Purkinje cell (primary cell): ENCODE data around the gene LAMTOR2. TPM values are rescaled to one million over a fixed set of nuclear protein-coding genes. Genes with fewer than 3 reads are reported as not detected.

ENCODE experiments used
- polyA plus RNA-seq: library from polyadenylated mRNA; unstranded; fragments of >200 nt; fragmentation: Nextera tagmentation; gene quantifications from 2 replicates; pipeline ENCODE4 v1.2.1, GENCODE V29; 2014

Gene LAMTOR2
- polyA plus RNA-seq, result 251 and 289 TPM in 2 replicates

DNA sequence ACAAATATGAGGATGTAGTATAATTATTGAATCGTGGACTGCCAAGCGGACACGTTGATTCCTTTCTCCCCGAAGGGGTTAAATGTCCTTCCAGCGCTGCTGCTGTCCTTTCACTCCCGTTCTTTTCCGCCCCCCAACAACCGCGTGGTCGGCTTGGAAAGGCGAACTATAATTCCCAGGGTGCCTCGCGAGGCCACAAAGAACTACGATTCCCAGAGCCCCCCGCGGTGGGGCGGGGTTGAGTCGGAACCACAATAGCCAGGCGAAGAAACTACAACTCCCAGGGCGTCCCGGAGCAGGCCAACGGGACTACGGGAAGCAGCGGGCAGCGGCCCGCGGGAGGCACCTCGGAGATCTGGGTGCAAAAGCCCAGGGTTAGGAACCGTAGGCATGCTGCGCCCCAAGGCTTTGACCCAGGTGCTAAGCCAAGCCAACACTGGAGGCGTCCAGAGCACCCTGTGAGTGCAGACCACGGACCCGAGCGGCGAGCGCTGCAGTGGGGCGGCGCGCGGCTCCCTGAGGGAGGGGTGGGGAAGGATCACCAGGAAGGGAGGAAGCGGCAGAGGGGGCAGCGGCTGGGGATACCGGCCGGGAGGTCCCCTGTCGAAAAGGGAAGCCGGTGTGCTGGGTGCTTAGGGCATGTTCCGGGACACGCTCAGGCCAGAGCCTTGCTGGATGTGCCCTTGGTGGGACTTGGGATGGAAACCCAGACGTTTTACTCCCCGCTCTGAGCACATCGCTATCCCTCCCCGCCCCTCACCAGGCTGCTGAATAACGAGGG lies at the start of gene LAMTOR2:
Gene LAMTOR2, plus strand, starts transcription at position 283 of the 781 bp plus-strand sequence. Its CDS starts 108 bp downstream, at position 391.

DNA sequence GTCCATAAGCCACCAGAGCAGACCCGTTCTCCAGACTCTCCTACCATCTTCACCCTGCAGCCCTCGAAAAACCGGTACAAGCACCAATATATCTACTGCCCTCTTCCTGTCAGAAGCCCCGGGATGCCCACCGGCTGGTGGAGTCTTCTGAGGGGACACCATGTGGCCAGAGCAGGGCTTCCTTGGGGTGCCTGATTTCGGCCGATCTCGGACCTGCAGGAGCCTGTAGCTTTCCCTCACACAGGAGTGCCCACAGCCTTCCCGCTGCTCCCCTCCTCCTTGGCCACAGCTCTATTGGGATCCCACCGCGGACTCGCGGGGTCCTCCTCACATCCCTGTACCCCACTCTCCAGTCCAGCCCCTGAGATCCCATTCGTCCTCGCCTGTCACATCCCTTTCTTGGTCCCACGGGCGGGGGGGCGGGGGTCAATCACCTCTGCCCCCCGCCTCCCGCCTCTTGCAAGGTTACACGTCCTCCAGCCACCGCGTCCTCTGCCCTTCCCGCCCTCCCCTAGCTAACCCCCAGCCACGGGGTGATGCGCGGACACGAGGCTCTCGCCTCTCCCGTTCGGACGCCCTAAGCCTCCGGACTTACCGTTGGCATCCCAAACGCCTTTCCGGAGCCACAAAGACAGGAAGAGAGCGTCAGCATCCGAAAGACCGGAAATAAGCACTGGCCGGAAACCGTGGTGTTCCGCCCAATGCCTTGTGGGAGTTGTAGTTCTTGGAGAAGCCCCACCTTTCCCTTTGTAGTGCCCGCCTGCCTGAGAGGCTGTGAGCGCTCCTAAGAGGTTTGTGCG lies 34.1 kb upstream of the LAMTOR2 start, which contains the start of gene SSR2:
Gene SSR2, minus strand, starts transcription at position 659 of the 800 bp plus-strand sequence. CDS start 784 bp downstream, outside the sequence.

DNA sequence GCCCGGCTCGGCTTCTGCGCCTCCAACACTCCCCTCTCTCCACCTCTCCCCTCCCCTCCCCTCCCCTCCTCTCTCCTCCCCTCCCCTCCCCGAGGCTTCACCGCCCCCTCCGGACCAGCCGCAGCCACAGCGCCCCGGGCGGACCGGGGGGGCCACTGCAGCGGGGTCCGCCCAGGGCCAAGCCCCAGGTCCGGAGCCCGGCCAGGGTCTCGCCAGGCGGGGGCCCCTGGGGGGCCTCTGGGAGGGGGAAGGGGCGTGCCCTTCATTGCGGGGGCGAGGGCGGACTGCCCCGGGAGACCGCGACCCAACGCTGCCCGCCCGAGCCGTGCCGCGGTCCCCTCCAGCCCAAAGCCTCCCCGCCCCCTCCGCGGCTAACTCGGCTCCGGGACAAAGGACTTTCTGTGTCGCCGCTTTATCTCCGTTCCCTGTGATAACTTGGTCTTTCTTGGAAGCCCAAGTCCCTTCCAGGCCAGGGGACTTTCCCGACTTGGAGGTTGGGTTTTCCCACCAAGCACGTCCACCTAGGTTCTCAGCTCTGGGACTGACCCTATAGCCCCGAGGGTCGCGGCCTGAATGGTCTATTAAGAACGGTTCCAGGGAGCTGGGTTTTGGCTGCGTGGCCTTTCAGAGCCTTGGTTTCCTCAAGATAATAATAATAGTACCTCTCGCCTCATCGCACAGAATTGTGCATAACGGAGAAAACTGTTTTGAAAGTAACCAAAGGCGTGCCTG lies 648 bp upstream of the LAMTOR2 start, which contains the start of gene UBQLN4:
Gene UBQLN4, minus strand, starts transcription at position 31 of the 732 bp plus-strand sequence. CDS start 97 bp downstream, outside the sequence.

DNA sequence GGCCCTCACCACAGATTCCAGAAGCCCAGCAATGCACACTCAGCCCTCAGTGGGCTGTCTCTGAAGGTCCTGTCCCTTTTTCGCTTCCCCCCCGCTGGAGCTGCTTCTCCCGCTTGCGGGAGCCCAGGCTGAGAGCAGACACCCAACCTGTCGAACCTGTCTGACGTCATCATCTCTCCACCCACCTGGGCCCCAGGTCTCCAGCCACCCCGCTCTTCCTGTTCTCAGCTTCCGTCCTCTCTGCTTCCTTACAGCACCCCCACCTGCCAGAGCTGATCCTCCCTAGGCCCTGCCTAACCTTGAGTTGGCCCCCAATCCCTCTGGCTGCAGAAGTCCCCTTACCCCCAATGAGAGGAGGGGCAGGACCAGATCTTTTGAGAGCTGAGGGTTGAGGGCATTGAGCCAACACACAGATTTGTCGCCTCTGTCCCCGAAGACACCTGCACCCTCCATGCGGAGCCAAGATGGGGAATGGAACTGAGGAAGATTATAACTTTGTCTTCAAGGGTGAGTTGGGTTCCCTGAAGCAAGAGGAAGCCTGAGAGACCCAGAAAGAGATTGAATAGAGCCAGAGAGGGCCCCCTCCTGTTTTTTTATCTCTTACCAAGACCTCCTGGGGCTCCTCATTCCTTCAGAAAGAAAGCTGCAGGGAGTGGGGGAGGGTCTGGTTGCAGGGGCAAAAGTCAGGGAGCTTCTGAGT lies 6.5 kb downstream of the LAMTOR2 start, which contains the start of gene RAB25:
Gene RAB25, plus strand, starts transcription at position 224 of the 700 bp plus-strand sequence. Its CDS starts 241 bp downstream, at position 465.

DNA sequence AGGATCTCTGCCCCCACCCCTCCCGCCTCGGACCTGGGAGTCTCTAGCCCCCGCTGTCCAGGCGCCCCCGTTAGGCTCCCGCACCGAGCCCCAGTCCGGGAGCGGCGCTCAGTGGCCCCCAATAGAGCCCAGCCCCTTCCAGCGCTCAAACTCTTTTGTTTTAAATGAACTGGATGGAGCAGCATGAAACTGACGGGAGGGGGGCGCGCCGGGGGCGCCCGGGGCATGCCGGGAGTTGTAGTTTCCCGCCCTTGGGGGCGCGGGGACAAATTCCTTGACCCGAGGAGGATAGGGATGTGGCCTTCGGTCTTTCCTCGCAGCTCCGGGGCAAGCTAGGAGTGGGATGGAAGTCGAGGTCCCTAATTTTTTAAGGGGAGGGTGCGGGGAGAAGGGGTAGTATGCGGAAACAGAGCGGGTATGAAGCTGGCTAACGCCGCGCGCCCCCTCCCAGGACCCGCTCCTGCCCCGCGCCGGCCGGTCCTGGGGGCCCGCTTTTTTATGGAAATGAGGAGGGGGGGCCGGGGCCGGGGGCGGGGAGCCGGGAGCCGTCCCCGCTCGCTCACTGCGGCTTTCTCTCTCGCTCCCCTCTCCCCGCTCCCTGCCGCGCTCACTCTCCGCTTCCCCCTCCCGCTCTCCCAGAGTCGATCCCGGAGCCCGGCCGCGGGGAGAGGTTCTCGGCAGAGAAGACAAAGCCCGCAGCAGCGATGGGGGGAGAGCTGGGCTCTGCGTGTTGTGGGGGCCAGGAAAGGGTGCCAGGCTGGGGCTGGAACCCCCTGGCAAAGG lies 27.9 kb downstream of the LAMTOR2 start, which contains the start of gene MEX3A:
Gene MEX3A, minus strand, starts transcription at position 157 of the 783 bp plus-strand sequence. CDS start 467 bp downstream, outside the sequence.

Other genes starting within 250 kb of the LAMTOR2 start
- 36.7 and 62.5 TPM in 2 replicates for gene GON4L, start 197.6 kb upstream of the LAMTOR2 start, polyA plus RNA-seq
- 166 and 187 TPM in 2 replicates for gene SYT11, start 195.2 kb upstream of the LAMTOR2 start, polyA plus RNA-seq
- gene RIT1, start 143.4 kb upstream of the LAMTOR2 start, polyA plus RNA-seq, result 5.6 and 10.0 TPM in 2 replicates
- 21.1 and 23.4 TPM in 2 replicates for gene KHDC4, start 120.4 kb upstream of the LAMTOR2 start, polyA plus RNA-seq
- not detected in 2 replicates for gene RXFP4, start 113.1 kb upstream of the LAMTOR2 start, polyA plus RNA-seq
- gene ARHGEF2, start 76.2 kb upstream of the LAMTOR2 start, polyA plus RNA-seq, result 14.2 and 16.3 TPM in 2 replicates
- 276 and 311 TPM in 2 replicates for gene SSR2, start 33.8 kb upstream of the LAMTOR2 start, polyA plus RNA-seq
- 4.6 and 6.4 TPM in 2 replicates for gene UBQLN4, start 984 bp upstream of the LAMTOR2 start, polyA plus RNA-seq
- 1.9 TPM in 1 of 2 replicates, not detected in the other for gene RAB25, start 6.4 kb downstream of the LAMTOR2 start, polyA plus RNA-seq
- gene MEX3A, start 27.7 kb downstream of the LAMTOR2 start, polyA plus RNA-seq, result not detected in 2 replicates
- gene LMNA, start 59.9 kb downstream of the LAMTOR2 start, polyA plus RNA-seq, result 0.99 and 2.1 TPM in 2 replicates
- gene SEMA4A, start 98.8 kb downstream of the LAMTOR2 start, polyA plus RNA-seq, result 0.15 and 2.8 TPM in 2 replicates
- 8.0 and 20.7 TPM in 2 replicates for gene SLC25A44, start 139.3 kb downstream of the LAMTOR2 start, polyA plus RNA-seq
- gene PMF1, start 158.2 kb downstream of the LAMTOR2 start, polyA plus RNA-seq, result 5.2 and 18.5 TPM in 2 replicates
- gene BGLAP, start 187.4 kb downstream of the LAMTOR2 start, polyA plus RNA-seq, result not detected in 2 replicates
- 0.20 and 1.6 TPM in 2 replicates for gene PAQR6, start 193.3 kb downstream of the LAMTOR2 start, polyA plus RNA-seq
- 1.3 and 2.2 TPM in 2 replicates for gene SMG5, start 228.0 kb downstream of the LAMTOR2 start, polyA plus RNA-seq
- gene TMEM79, start 229.5 kb downstream of the LAMTOR2 start, polyA plus RNA-seq, result 0.39 and 0.52 TPM in 2 replicates
- 12.5 and 19.4 TPM in 2 replicates for gene GLMP, start 240.9 kb downstream of the LAMTOR2 start, polyA plus RNA-seq
- not detected in 2 replicates for gene VHLL, start 244.5 kb downstream of the LAMTOR2 start, polyA plus RNA-seq